ENCODE data around the gene MRPL43. TPM values are rescaled to one million over a fixed set of nuclear protein-coding genes. Genes with fewer than 3 reads are reported as not detected.

MRPL43 gene
- total RNA-seq, 2 experiments from 2014 or later = 55.1 to 57.1 TPM

DNA sequence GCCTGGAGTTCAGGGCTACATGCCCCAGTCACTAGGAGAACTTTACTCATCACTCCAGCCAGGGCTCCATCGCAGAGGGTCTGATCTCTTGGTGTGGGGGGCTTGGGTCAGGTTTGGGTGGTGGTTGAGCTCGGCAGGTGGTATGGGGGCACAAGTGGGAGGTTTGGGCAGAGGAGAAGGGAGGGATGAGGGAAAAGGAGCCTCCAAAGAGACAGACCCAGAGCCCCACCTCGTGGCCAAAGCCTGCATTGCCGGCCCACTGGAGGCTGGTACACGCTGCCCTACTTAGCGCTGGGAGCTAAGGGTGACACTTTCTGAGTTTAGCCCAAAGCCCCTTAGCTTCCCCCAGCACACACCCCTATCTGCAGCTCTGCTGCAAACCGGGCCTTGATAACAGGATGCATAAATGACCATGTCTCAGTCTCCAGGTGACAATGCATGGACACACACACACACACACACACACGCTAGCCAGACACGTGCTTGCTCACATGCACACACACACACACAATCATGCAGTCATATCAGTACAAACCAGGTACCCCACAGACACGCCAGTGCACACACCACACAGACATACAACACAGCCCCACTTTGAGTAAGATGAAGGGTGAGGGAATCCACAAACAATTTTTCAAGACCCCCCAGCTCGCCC, 27.1 kb upstream of the MRPL43 start:
- peaks cover 31% of the 10 kb centered on the region for H3K27me3 Mint-ChIP-seq
- DNase-seq (peak; percentile 84), ATAC-seq (ENCODE audit: low read depth) (no peak)
- H3K4me1 Mint-ChIP-seq = peaks cover 13% of the 10 kb centered on the region
- POLR2A ChIA-PET = interaction anchor here (1.0 to 3.4 kb wide), 3 partner anchors 12 to 18 kb away, joined by 3 to 15 read pairs (median 4); no protein-coding TSS in a partner anchor
- H3K4me3 Mint-ChIP-seq = no peak overlapping the region
- H3K9me3 Mint-ChIP-seq = no peaks in the 10 kb centered on the region
- no peaks in the 10 kb centered on the region for H3K36me3 Mint-ChIP-seq
- no peak overlapping the region for H3K27ac Mint-ChIP-seq

GRCh38 chr10:101013365-101013825, 26.1 kb upstream of the MRPL43 start:
- POLR2A ChIA-PET = interaction anchor here (3.4 kb wide), 1 partner anchor 16 kb away, joined by 15 read pairs; no protein-coding TSS in a partner anchor
- Mint-ChIP-seq H3K27ac (no peak overlapping the region), H3K4me1 (peaks cover 10% of the 10 kb centered on the region), H3K4me3 (no peak overlapping the region), H3K36me3 (no peaks in the 10 kb centered on the region), H3K27me3 (peaks cover 28% of the 10 kb centered on the region), H3K9me3 (no peaks in the 10 kb centered on the region)
- DNase-seq = no peak
- no peak for ATAC-seq (ENCODE audit: low read depth)

DNA sequence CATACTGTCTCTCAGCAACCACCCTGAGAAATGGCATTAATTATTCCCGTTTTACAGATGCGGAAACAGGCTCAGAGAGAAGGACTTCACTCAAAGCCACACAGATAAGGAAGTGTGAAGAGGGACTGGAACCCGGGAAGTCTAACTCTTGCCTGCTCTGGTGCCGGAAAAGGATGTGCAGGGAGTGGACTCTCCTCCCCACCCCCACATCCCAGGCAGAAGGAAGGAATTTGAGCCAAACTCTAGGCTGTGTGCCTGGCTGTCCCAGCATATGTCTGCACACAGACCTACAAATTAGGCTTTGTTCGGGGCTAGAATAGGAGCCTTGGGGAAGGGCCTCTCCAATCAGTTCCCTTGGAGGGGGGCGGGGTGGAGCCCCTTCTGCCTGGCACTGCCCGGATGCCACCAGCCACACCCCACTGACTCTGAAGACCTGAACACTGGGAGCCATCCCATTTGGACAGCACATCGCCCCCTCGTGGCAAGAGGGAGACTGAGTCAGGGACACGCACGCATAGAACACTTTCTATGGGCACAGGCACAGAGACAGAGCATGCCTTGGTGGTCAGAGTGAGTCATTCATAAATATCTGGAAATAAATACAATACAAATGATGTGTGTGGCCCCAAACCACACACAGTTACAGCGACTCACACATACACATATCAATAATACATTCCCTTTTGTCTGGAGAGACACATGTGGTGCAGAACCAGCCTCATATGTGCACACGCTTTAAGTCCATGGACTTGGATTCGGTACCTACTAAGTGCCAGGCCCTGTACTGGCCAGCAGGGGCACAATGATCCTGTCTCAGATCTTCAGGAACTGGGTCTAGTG, 25.4 kb upstream of the MRPL43 start:
- Mint-ChIP-seq H3K4me1 (peaks cover 9% of the 10 kb centered on the region), H3K4me3 (no peak overlapping the region), H3K27ac (no peak overlapping the region), H3K36me3 (no peaks in the 10 kb centered on the region), H3K27me3 (peaks cover 23% of the 10 kb centered on the region), H3K9me3 (no peaks in the 10 kb centered on the region)
- ATAC-seq (ENCODE audit: low read depth) (peak; percentile 91), DNase-seq (peak; percentile 79)
- POLR2A ChIA-PET = no interaction called here

GRCh38 chr10:101011517-101012423, 24.5 kb upstream of the MRPL43 start:
- POLR2A ChIA-PET = interaction anchor here (0.6 kb wide), 1 partner anchor 534 kb away, joined by 4 read pairs; no protein-coding TSS in a partner anchor
- ATAC-seq (ENCODE audit: low read depth) = no peak
- peaks cover 14% of the 10 kb centered on the region for H3K27me3 Mint-ChIP-seq

DNA sequence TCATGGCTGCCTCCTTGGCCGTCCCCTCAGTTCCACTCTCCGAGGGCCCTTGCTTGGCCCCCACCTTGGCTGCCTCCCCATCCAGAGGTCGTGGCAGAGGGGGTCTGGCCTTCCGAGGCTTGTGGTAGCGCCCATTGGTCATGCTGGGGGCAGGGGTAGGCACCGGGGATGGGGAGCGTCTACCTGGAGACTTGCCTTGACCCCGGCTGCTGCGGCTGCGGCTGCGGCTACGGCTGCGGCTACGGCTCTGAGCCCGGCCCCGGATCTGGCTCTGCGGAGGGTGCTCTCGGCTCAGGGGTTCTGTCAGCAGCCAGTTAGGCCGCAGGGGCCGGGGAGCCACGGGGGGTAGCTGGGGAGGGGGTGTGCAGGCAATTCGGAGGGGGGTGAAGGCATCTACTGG, 23.0 kb upstream of the MRPL43 start:
- Mint-ChIP-seq H3K4me3 (no peak overlapping the region), H3K27me3 (peaks cover 4% of the 10 kb centered on the region), H3K36me3 (no peaks in the 10 kb centered on the region), H3K27ac (no peak overlapping the region), H3K4me1 (peaks cover 8% of the 10 kb centered on the region), H3K9me3 (no peaks in the 10 kb centered on the region)
- DNase-seq (no peak), ATAC-seq (ENCODE audit: low read depth) (no peak)
- POLR2A ChIA-PET = no interaction called here

More at GRCh38 chr10:101011517-101012423, 24.5 kb upstream of the MRPL43 start:
- Mint-ChIP-seq H3K36me3 (no peaks in the 10 kb centered on the region), H3K4me1 (peaks cover 9% of the 10 kb centered on the region), H3K27ac (no peak overlapping the region), H3K9me3 (no peaks in the 10 kb centered on the region), H3K4me3 (no peak overlapping the region)
- no peak for DNase-seq

DNA sequence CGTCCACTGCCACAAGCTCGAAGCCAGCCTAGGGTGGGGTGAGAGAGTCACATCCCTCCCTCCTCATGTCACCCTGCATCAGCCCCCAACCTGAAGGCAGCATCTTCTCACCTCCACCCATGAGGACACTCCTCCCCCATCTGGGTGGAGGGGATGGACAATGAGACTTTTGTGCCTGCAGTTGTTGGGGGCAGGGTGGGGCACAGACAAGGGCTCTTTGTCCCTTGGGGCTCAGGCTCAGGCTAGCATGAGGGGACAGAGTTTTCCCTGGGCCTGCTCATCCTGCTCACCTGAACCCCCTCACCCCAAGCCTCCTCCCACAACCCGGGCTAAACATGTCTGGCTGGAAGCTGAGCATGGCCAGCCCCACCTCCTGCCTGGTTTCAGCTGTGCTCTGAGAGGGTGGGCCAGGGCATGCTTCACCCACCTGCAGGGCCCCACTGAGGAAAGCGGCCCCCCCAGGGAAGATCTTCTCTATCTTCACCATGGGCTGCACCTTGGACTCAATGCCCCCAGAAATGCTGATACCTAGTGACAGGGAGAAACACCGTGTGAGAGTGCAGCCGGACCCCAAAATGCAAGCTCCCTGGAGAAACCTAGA, 21.6 kb upstream of the MRPL43 start:
- H3K27ac Mint-ChIP-seq = no peak overlapping the region
- H3K27me3 Mint-ChIP-seq = no peaks in the 10 kb centered on the region
- POLR2A ChIA-PET = interaction anchor here (0.5 kb wide), 1 partner anchor 75 kb away, joined by 4 read pairs; no protein-coding TSS in a partner anchor
- no peak overlapping the region for H3K4me3 Mint-ChIP-seq
- ATAC-seq (ENCODE audit: low read depth) (no peak), DNase-seq (no peak)
- no peaks in the 10 kb centered on the region for H3K9me3 Mint-ChIP-seq
- H3K36me3 Mint-ChIP-seq = no peaks in the 10 kb centered on the region
- H3K4me1 Mint-ChIP-seq = peaks cover 4% of the 10 kb centered on the region

DNA sequence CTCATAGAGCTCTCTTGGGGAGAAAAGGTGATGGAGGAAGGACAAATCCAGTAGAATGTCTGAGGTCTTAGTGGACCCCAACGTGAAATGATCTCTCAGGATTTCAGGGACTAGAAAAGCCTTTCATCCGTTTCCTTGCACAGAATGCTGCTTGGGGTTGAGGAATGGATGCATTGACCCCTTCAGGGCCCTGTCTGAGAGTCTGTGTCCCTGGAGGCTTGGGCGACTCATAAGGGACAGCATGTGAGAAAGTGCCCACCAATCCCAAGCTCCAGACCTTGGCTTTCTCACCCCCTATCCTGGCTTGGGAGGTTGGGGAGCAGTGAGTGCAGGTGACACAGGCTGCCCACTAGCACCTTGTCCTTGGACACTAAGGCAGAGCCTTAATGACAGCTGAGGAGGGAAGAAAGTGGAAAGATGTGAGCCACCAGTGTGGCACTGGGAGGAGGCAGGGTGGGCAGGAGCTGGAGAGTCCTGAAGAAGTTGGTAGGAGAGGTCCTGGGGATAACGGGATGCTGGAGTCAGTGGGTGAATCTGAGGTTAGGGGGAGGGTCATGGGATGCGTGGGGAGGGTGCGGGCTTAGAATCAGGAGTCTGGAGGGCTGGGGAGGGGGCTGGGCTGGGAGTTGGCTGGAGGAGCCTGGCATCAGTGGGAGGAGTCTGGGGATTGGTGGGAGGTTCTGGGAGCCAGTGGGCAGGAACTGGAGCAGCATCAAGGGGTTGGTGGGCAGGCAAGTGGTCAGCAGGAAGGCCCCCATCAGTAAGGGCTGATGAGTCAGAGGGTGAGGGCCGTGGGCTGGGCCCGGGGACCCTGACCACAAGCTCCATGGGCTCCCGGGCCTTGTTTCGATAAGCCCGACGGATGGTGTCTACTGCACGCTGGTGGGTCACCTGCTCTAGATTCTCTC, 20.9 kb upstream of the MRPL43 start:
- Mint-ChIP-seq H3K4me3 (no peak overlapping the region), H3K4me1 (peaks cover 3% of the 10 kb centered on the region), H3K36me3 (no peaks in the 10 kb centered on the region), H3K9me3 (no peaks in the 10 kb centered on the region), H3K27me3 (no peaks in the 10 kb centered on the region), H3K27ac (no peak overlapping the region)
- POLR2A ChIA-PET = interaction anchor here (0.5 to 1.9 kb wide), 2 partner anchors 11 to 74 kb away, joined by 4 read pairs; no protein-coding TSS in a partner anchor
- ATAC-seq (ENCODE audit: low read depth) (no peak), DNase-seq (no peak)

- no peaks in the 10 kb centered on the region for H3K27me3 Mint-ChIP-seq
- no peaks in the 10 kb centered on the region for H3K9me3 Mint-ChIP-seq
- no peak for DNase-seq
- no peaks in the 10 kb centered on the region for H3K4me1 Mint-ChIP-seq
- H3K27ac Mint-ChIP-seq = no peak overlapping the region
- no peaks in the 10 kb centered on the region for H3K36me3 Mint-ChIP-seq
- POLR2A ChIA-PET = interaction anchor here (1.9 kb wide), 1 partner anchor 10 kb away, joined by 4 read pairs; no protein-coding TSS in a partner anchor
- no peak for ATAC-seq (ENCODE audit: low read depth)
- no peak overlapping the region for H3K4me3 Mint-ChIP-seq
Measured at GRCh38 chr10:101007099-101007711, 19.9 kb upstream of the MRPL43 start.

- Mint-ChIP-seq H3K36me3 (no peaks in the 10 kb centered on the region), H3K27me3 (no peaks in the 10 kb centered on the region), H3K4me3 (no peak overlapping the region), H3K4me1 (no peaks in the 10 kb centered on the region), H3K27ac (no peak overlapping the region), H3K9me3 (no peaks in the 10 kb centered on the region)
- ATAC-seq (ENCODE audit: low read depth) (no peak), DNase-seq (no peak)
- POLR2A ChIA-PET = interaction anchor here (1.9 kb wide), 1 partner anchor 10 kb away, joined by 4 read pairs; no protein-coding TSS in a partner anchor
Measured at GRCh38 chr10:101006593-101007098, 19.3 kb upstream of the MRPL43 start.

DNA sequence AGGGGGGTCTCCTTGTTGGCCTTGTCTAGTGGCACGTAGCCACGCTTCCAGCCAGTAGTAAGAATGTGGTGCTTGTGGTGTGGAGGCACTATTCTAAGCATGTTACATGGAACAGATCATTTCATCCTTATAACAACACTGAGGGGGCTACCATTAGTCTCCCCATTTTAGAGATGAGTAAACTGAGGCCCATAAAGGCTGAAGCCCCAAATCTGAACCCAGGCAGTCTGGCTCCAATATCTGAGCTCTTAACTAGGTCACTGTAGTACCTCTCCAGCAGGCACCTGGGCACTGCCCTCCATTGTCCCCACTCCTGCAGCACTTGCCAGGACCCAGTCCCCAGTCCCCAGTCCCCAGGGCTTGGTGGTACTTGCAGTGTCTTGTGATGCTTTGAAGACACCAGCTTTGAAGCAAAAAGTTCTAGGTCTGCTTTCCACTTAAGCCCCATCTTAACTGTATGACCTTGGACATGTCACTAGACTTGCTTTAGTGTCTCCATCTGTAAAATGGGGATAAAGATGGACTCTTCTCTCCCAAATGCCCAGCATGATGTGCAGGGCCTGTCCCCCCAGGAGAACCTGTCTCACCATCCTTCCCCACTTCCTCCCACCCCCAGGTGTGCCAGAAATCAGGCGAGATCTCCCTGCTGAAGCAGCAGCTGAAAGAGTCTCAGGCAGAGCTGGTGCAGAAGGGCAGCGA, 18.7 kb upstream of the MRPL43 start:
- Mint-ChIP-seq H3K4me1 (peaks cover 1% of the 10 kb centered on the region), H3K9me3 (no peaks in the 10 kb centered on the region), H3K4me3 (no peak overlapping the region), H3K27me3 (no peaks in the 10 kb centered on the region), H3K27ac (no peak overlapping the region), H3K36me3 (peaks cover 2% of the 10 kb centered on the region)
- ATAC-seq (ENCODE audit: low read depth) (no peak), DNase-seq (no peak)
- POLR2A ChIA-PET = no interaction called here

DNA sequence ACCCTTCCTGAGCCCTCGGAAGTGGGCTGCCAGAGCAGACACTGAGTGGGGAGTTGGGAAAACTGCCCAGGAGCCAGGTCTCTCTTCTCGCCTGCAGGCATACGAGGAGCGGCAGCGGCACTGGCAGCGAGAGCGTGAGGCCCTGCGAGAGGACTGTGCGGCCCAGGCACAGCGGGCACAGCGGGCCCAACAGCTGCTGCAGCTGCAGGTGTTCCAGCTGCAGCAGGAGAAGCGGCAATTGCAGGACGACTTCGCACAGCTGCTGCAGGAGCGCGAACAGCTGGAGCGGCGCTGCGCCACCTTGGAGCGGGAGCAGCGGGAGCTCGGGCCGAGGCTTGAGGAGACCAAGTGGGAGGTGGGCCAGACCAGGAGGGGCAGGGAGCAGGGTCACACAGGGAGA, 18.1 kb upstream of the MRPL43 start:
- H3K4me1 Mint-ChIP-seq = peaks cover 2% of the 10 kb centered on the region
- ATAC-seq (ENCODE audit: low read depth) (no peak), DNase-seq (no peak)
- no peak overlapping the region for H3K27ac Mint-ChIP-seq
- no peak overlapping the region for H3K4me3 Mint-ChIP-seq
- POLR2A ChIA-PET = no interaction called here
- H3K36me3 Mint-ChIP-seq = peaks cover 3% of the 10 kb centered on the region
- no peaks in the 10 kb centered on the region for H3K9me3 Mint-ChIP-seq
- no peaks in the 10 kb centered on the region for H3K27me3 Mint-ChIP-seq

All from activated naive CD8-positive, alpha-beta T cell treated with anti-CD3 and anti-CD28 coated beads, Interleukin-2, amount 10 ng/mL, durations not matched to agents 7 days and 5 days (primary cell).